IPS-NIHi7 (cell line): Measurements from ENCODE around the gene FKBP1C.

ENCODE experiments used
- DNase-seq: peaks from one replicate; pipeline ENCODE4 v3.0.0; 2012; ENCODE audit warnings: mixed read lengths; ENCODE audit errors: extremely low spot score

The FKBP1C gene

DNA sequence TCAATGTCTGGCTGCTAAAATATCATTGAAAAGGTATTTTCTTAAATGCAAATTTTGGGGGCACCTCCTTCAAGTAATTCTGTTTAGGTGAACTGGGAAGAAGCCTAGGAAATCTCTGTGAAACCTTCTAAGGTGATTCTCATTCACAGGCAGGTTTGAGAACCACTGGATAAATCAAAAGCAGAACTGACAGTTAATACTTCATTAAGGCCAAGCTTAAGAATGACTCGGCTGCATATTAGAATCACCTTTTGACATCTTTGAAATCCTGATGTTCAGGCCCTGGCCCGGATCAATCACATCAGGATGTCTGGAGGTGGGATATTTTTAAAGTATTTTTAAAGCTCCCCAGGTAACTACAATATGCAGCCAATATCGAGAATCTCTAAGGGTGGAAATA lies 50.6 kb downstream of the FKBP1C start:
- DNase-seq = no peak
